GM12892 (cell line): ENCODE data around the gene GOLGA6L22. TPM values are rescaled to one million over a fixed set of nuclear protein-coding genes. Genes with fewer than 3 reads are reported as not detected.
"Not testable (repeated sequence)": the region's sequence is repeated elsewhere in the genome, so short reads cannot be mapped to it uniquely, and the experiment has no call there.

Experiments used
- DNase-seq: peaks from one replicate; pipeline ENCODE4 v3.0.0; 2011; ENCODE audit not compliant: insufficient read length
- FAIRE-seq: peaks from 2 replicates; lab custom pipeline; 2011; peaks lifted over from hg19 to GRCh38; lab: Jason Lieb, UNC
- polyA plus RNA-seq: library from polyadenylated mRNA; unstranded; fragments of >200 nt; gene quantifications from one replicate; pipeline ENCODE4 v1.2.1, GENCODE V29; 2012; ENCODE audit warnings: missing spikeins, inconsistent platforms; ENCODE audit not compliant: missing spikeins

GOLGA6L22 gene
- polyA plus RNA-seq = not detected

DNA sequence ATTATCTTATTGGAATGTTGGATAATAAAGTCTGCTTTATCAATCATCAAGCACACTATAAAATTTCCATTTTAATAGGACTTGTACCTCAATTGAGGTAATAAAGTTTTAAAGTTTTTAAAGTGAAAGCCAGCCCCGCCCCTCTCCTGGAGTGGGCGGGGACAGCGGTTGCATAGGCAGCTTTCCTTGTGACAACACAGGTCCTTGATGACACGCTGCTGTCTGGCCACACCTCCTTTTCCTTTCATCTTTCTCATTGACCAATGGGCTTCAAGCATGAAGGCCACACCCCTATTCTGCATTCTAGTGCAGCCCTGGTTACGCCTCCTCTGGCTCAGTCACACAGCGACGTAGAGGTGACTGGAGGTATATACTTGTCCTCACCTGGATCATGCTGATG, at the start of gene GOLGA6L22:
Gene GOLGA6L22 (plus strand): TSS at position 301 of the 400 bp plus-strand sequence. CDS start 91 bp downstream, at position 392.
- not testable (repeated sequence) for DNase-seq, FAIRE-seq

- FAIRE-seq, DNase-seq: not testable (repeated sequence)
Observed at GRCh38 chr15:22417288-22417687, 41.4 kb upstream of the GOLGA6L22 start.

DNA sequence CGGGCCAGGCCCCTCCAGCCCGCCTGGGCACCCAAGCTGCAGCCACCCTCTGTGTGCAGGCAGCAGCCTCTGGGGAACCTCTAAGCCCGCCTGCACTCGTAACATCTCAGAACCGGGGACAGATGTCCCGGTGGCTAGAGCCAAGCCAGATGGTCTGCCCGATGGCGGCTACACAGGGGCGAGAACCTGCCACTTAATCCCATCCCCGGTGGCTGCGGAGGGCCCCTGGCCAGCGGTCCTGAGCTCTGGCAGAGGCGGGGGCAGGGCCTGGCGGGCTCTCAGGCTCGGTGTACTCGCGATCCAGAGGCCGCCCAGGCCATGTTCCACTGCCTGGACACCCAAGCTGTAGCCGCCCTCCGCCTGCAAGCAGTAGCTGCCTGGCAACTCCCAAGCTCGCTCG, 40.9 kb upstream of the GOLGA6L22 start:
- FAIRE-seq, DNase-seq: not testable (repeated sequence)

GRCh38 chr15:22418212-22418611, 40.5 kb upstream of the GOLGA6L22 start:
- not testable (repeated sequence) for DNase-seq, FAIRE-seq

DNA sequence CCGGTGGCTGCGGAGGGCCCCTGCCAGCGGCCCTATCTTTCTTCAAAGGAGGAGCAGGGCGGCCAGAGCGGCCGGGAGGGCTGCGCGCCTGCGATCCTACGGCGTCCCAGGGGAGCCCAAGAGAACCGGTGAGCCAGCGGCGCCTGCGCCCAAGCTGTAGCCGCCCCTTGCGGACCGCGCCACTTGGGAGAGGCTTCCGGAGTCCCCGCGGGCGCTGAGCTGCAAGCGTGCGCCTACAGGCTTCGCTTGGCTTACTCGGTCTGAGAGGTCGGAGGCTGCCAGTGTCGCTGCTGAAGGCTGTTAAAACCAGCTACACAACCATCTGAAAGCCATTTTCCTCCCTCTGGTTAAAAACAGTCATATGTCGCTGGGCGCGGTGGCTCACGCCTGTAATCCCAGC, 40.0 kb upstream of the GOLGA6L22 start:
- FAIRE-seq, DNase-seq: not testable (repeated sequence)

GRCh38 chr15:22420340-22420739, 38.4 kb upstream of the GOLGA6L22 start:
- FAIRE-seq, DNase-seq: not testable (repeated sequence)

GRCh38 chr15:22429426-22429825, 29.3 kb upstream of the GOLGA6L22 start:
- DNase-seq, FAIRE-seq: not testable (repeated sequence)

DNA sequence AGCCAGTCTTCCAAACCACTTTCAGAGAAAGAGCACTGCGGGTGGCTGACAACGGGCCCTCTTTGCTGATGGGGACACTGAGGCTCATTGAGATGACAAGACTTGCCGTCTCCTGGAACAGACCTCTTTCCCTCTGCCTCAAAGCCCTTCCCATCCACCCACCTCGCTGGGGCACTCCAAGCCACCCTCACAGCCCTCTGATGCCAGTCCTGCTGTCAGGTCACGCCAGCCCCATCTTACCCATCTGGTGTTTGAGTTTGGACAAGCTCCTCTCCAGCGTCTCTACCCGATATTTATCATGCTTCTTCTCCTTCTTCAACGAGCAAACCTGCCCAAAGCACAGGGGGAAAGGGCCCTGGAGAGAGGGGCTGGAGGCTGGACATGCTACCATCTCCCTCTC, 27.0 kb upstream of the GOLGA6L22 start:
- not testable (repeated sequence) for DNase-seq, FAIRE-seq

- DNase-seq, FAIRE-seq: not testable (repeated sequence)
Observed at GRCh38 chr15:22494490-22495113, 35.9 kb downstream of the GOLGA6L22 start.

DNA sequence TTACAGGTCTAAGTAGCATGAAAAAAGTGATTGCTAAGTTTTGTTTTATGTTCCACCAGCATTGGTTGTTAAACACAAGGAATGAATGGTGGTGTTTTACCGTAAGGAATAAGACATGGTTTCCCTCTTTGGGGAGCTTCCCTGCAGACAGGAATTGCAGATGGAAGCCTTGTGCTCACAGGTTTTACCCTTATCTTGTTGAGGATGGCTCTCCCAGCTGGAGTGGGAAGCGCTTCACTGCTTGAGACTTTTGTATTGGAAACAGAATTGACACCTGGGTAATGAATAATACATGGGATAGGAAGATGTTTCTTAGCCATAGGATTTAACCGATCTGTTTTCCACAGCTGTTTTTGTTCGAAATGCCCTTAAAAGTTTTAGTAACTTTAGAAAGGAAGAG, 38.5 kb downstream of the GOLGA6L22 start:
- FAIRE-seq, DNase-seq: not testable (repeated sequence)

DNA sequence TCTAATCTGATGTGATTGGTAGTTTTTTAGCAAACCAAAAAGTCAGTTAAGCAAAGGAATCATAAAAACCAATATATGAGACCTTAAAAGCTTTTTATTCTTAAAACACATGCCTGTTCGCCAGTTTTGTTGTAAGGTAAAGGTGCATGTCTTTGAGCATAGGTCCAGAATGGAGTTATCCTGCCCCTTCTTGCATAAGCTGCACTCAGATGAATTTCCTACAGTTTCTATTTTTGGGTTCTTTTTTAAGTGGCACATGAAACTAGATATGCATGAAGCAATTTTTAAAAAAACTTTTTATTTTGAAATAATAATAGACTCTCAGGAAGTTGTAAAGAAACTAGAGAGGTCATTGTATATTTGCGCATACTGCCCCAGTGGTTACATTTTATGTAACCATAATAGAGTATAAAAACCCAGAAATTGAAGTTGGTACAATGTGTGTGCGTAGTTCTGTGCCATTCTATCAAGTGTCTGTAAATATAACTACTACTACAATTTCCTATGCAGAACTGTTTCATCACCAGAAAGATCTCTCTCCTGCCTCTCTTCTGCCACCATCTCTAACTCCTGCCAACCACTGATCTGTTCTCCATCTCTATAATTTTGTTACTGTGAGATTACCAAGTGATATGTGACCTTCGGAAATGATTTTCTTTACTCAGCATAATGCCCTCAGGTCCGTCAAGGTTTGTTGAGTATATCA, 39.7 kb downstream of the GOLGA6L22 start:
- DNase-seq, FAIRE-seq: not testable (repeated sequence)

- FAIRE-seq = not testable (repeated sequence)
Observed at GRCh38 chr15:22502272-22502671, 43.6 kb downstream of the GOLGA6L22 start.

DNA sequence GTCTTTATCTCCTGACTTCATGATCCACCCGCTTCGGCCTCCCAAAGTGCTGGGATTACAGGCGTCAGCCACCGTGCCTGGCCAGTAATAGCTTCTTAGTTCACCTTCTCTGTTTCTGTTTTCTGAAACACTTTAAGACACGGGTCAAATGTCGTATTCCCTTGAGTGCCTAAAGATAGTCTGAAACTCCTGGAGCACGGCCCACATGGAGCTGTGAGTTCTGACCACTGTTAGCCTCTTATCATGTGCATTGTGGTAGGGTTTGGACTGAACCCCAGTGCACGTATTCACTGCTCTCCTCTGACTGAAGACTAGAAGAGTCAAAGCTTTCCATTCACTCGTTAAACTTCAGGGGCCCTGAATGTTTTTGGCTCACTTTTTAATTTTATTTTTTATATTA, 48.3 kb downstream of the GOLGA6L22 start:
- DNase-seq, FAIRE-seq: not testable (repeated sequence)

More at GRCh38 chr15:22502272-22502671, 43.6 kb downstream of the GOLGA6L22 start:
- not testable (repeated sequence) for DNase-seq

DNA sequence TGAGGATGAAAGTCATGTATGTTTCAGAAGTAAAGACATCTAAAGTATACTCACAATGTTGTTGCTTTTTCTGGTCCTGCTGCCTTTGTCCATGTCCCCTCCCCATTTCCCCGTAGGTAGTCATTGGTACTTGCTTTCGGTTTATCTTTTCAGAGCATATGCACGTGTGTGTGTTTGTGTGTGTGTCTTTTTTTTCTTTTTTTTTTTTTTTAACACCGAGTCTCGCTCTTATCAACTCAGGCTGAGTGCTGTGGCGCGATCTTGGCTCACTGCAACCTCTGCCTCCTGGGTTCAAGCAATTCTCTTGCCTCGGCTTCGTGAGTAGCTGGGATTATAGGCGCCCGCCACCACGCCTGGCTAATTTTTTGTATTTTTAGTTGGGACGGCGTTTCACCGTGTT, 57.4 kb downstream of the GOLGA6L22 start:
- not testable (repeated sequence) for DNase-seq, FAIRE-seq
